SK-N-SH treated with all-trans-retinoic acid at 6 μM for 48 hours (cell line): Measurements from ENCODE around the gene MSRB3.
"Not testable (repeated sequence)": the region's sequence is repeated elsewhere in the genome, so short reads cannot be mapped to it uniquely, and the experiment has no call there.

ENCODE experiments used
- ARNTL ChIP-seq: fragments of 450-650 bp; formaldehyde crosslinking; IDR thresholded peaks from 2 replicates; pipeline ENCODE4 v1.5.0; 2020; ENCODE audit warnings: low read depth, mild to moderate bottlenecking, moderate library complexity, borderline replicate concordance
- BACH2 ChIP-seq: fragments of 250-450 bp; sonication (Bioruptor Pico); IDR thresholded peaks from 2 replicates; pipeline ENCODE4 v1.9.0; 2021; ENCODE audit warnings: mild to moderate bottlenecking, borderline replicate concordance
- GLIS3 ChIP-seq: fragments of 250-450 bp; sonication (Bioruptor Pico); IDR thresholded peaks from 2 replicates; pipeline ENCODE4 v1.5.0; 2020; ENCODE audit warnings: mild to moderate bottlenecking, moderate library complexity
- ISL1 ChIP-seq: fragments of 250-450 bp; sonication (Bioruptor Pico); IDR thresholded peaks from 2 replicates; pipeline ENCODE4 v2.1.2; 2022; ENCODE audit warnings: mild to moderate bottlenecking, moderate library complexity
- OSR1 ChIP-seq: fragments of 250-450 bp; sonication (Bioruptor Pico); IDR thresholded peaks from 2 replicates; pipeline ENCODE4 v1.8.0; 2022; ENCODE audit warnings: moderate library complexity, mild to moderate bottlenecking, inconsistent platforms
- PATZ1 ChIP-seq: fragments of 250-450 bp; sonication (Bioruptor Pico); IDR thresholded peaks from 2 replicates; pipeline ENCODE4 v1.8.0; 2020; ENCODE audit warnings: mild to moderate bottlenecking, moderate library complexity, borderline replicate concordance
- PPARA ChIP-seq: fragments of 250-450 bp; sonication (Bioruptor Pico); IDR thresholded peaks from 2 replicates; pipeline ENCODE4 v1.5.0; 2020; ENCODE audit warnings: mild to moderate bottlenecking, borderline replicate concordance
- RARB ChIP-seq: fragments of 250-450 bp; sonication (Bioruptor Pico); IDR thresholded peaks from 2 replicates; pipeline ENCODE4 v1.8.0; 2021; ENCODE audit warnings: mild to moderate bottlenecking, moderate library complexity
- SNAI2 ChIP-seq: fragments of 250-450 bp; sonication (Bioruptor Pico); IDR thresholded peaks from 2 replicates; pipeline ENCODE4 v1.5.0; 2020; ENCODE audit warnings: mild to moderate bottlenecking, moderate library complexity
- TCF4 ChIP-seq: fragments of 250-450 bp; sonication (Bioruptor Pico); IDR thresholded peaks from 2 replicates; pipeline ENCODE4 v1.8.0; 2021; ENCODE audit warnings: mild to moderate bottlenecking, moderate library complexity, borderline replicate concordance
- TOX ChIP-seq: fragments of 250-450 bp; sonication (Bioruptor Pico); IDR thresholded peaks from 2 replicates; pipeline ENCODE4 v1.8.0; 2021; ENCODE audit warnings: mild to moderate bottlenecking, moderate library complexity, borderline replicate concordance
- ZFP3 ChIP-seq: fragments of 250-450 bp; sonication (Bioruptor Pico); IDR thresholded peaks from 2 replicates; pipeline ENCODE4 v1.5.0; 2020; ENCODE audit warnings: mild to moderate bottlenecking, moderate library complexity
- TF ChIP-seq, protein P1 (sequence below): fragments of 250-450 bp; sonication (Bioruptor Pico); IDR thresholded peaks from 2 replicates; pipeline ENCODE4 v1.5.0; 2020; ENCODE audit warnings: mild to moderate bottlenecking, moderate library complexity
- TF ChIP-seq, protein P2 (sequence below): fragments of 250-450 bp; sonication (Bioruptor Pico); IDR thresholded peaks from 2 replicates; pipeline ENCODE4 v1.5.1; 2020; ENCODE audit warnings: low read depth, mild to moderate bottlenecking, moderate library complexity

- TF ChIP-seq ISL1 (CRISPR knock-in tag); BACH2 (CRISPR knock-in tag); RARB (CRISPR knock-in tag); OSR1 (CRISPR knock-in tag); PATZ1 (CRISPR knock-in tag); PPARA; TOX (CRISPR knock-in tag); GLIS3 (CRISPR knock-in tag); SNAI2 (CRISPR knock-in tag); ZFP3 (CRISPR knock-in tag); TCF4 (CRISPR knock-in tag); ARNTL: not testable (repeated sequence)
- TF ChIP-seq, protein P1, sequence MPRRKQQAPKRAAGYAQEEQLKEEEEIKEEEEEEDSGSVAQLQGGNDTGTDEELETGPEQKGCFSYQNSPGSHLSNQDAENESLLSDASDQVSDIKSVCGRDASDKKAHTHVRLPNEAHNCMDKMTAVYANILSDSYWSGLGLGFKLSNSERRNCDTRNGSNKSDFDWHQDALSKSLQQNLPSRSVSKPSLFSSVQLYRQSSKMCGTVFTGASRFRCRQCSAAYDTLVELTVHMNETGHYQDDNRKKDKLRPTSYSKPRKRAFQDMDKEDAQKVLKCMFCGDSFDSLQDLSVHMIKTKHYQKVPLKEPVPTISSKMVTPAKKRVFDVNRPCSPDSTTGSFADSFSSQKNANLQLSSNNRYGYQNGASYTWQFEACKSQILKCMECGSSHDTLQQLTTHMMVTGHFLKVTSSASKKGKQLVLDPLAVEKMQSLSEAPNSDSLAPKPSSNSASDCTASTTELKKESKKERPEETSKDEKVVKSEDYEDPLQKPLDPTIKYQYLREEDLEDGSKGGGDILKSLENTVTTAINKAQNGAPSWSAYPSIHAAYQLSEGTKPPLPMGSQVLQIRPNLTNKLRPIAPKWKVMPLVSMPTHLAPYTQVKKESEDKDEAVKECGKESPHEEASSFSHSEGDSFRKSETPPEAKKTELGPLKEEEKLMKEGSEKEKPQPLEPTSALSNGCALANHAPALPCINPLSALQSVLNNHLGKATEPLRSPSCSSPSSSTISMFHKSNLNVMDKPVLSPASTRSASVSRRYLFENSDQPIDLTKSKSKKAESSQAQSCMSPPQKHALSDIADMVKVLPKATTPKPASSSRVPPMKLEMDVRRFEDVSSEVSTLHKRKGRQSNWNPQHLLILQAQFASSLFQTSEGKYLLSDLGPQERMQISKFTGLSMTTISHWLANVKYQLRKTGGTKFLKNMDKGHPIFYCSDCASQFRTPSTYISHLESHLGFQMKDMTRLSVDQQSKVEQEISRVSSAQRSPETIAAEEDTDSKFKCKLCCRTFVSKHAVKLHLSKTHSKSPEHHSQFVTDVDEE (CRISPR knock-in tag) = not testable (repeated sequence)
- TF ChIP-seq, protein P2, sequence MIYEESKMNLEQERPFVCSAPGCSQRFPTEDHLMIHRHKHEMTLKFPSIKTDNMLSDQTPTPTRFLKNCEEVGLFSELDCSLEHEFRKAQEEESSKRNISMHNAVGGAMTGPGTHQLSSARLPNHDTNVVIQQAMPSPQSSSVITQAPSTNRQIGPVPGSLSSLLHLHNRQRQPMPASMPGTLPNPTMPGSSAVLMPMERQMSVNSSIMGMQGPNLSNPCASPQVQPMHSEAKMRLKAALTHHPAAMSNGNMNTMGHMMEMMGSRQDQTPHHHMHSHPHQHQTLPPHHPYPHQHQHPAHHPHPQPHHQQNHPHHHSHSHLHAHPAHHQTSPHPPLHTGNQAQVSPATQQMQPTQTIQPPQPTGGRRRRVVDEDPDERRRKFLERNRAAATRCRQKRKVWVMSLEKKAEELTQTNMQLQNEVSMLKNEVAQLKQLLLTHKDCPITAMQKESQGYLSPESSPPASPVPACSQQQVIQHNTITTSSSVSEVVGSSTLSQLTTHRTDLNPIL (CRISPR knock-in tag) = not testable (repeated sequence)
Measured at GRCh38 chr12:65483891-65484516, 205.5 kb downstream of the MSRB3 start.
